Measurements from ENCODE around the gene RNF217.

The RNF217 gene

DNA sequence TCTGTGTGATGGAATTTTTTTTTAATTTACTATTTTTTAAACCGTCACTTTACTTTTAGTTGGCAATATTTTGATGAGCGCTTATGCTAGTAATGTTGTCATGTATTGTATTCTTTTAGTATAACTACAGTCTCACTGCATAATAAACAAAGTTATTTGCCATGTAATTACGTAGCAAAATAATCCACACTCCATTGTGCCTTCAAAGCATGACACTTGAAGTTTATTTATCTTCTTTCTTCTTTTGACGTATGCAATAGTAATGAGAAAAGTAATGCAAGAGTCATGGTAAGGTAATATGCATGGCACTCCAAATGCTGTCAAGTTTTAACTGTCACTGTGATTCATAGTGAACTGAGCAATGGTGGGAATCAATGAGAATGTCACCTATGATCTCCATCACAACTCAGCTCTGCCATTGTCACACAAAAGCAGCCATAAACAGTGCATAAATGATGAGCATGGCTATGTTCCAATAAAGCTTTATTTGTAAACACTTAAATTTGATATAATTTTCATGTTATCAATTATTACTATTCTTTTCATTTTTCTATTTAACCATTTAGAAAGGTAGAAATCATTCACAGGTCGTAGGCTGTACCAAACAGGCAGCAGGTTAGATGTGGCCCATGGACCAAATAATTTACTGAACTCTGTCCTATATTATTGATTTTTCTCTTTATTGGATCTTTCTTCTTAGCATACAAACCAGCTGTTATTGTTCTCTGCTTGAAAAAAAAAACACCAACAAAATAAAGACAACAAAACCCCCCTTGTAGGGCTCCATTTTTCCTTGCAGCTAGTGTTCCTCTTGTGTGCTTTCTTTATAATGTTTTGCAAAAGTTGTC lies 27.1 kb downstream of the RNF217 start:
- no peak for TF ChIP-seq CTCF (IDR thresholded peaks at IDR 0.05; ENCODE audit: insufficient read depth, low read length, missing control alignments)
- DNase-seq (ENCODE audit: low read depth, low spot score): no peak
- H3K4me3 ChIP-seq (ENCODE audit: low read depth, low read length): no peak overlapping the region
- CTCF ChIA-PET: interaction anchor here (1.4 kb wide), 1 partner anchor 26 kb away, joined by 3 read pairs; no protein-coding TSS in a partner anchor
- POLR2A ChIA-PET: no interaction called here

- POLR2A ChIA-PET: no interaction called here
- CTCF ChIA-PET: interaction anchor here (0.6 to 1.0 kb wide), 3 partner anchors 9 to 123 kb away, joined by 3 to 4 read pairs (median 3); no protein-coding TSS in a partner anchor
- no peak for TF ChIP-seq CTCF (IDR thresholded peaks at IDR 0.05; ENCODE audit: insufficient read depth, low read length, missing control alignments)
- DNase-seq (ENCODE audit: low read depth, low spot score): no peak
- no peak overlapping the region for H3K4me3 ChIP-seq (ENCODE audit: low read depth, low read length)
These were observed 28.8 kb downstream of the RNF217 start for GRCh38 chr6:124990988-124991387.

DNA sequence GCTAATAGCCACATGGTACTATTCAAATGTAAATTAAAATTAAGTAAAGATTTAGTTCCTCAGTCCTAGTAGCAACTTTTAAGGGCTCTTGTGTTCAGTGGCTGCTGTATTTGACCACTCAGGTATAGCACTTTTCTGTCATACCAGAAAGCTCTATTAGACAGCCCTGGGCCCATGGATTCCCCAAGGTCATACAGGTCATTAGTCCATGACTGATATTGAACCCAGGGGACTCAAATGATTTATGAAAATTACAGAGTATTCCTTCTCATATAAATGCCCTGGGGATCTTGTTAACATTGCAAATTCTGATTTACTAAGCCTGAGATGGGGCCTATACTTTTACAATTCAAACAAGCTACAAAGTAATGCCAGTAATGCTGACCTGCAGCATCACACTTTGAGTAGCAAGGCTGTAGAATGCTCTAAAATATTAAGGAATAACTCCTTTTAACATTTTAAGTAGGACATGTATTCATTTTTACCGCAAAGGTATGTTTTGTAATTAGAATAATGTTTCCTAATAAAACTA lies 29.6 kb downstream of the RNF217 start:
- no peak for DNase-seq (ENCODE audit: low read depth, low spot score)
- TF ChIP-seq CTCF (IDR thresholded peaks at IDR 0.05; ENCODE audit: insufficient read depth, low read length, missing control alignments): no peak
- ChIA-PET POLR2A (no interaction called here), CTCF (interaction anchor here (0.7 to 1.0 kb wide), 4 partner anchors 9 to 122 kb away, joined by 3 to 4 read pairs (median 3); no protein-coding TSS in a partner anchor)
- no peak overlapping the region for H3K4me3 ChIP-seq (ENCODE audit: low read depth, low read length)

- no peak for DNase-seq (ENCODE audit: low read depth, low spot score)
- TF ChIP-seq CTCF (IDR thresholded peaks at IDR 0.05; ENCODE audit: insufficient read depth, low read length, missing control alignments): no peak
- ChIA-PET POLR2A (no interaction called here), CTCF (no interaction called here)
- no peak overlapping the region for H3K4me3 ChIP-seq (ENCODE audit: low read depth, low read length)
These were observed 31.1 kb downstream of the RNF217 start for GRCh38 chr6:124993327-124993726.

DNA sequence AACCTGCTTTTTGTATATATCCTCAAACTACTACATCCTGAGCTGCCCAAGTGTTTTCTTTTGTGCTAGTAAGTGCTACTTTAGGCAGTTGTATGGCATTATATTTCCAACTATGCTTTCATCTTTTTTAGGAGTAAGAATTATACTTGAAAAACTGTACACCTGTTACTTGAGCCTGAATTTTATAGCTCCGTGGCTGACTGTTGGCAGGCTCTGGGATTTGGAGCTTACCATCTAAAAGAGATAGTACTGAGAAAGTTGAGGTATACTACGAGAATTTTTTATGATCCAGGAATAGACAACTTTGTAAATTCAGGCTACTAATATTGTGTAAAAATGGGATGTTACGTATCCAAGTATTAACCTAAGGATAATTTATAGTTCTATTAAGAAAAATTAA lies 32.4 kb downstream of the RNF217 start:
- DNase-seq (ENCODE audit: low read depth, low spot score): no peak
- TF ChIP-seq CTCF (IDR thresholded peaks at IDR 0.05; ENCODE audit: insufficient read depth, low read length, missing control alignments): no peak
- POLR2A ChIA-PET: interaction anchor here (1.1 to 1.3 kb wide), 2 partner anchors 9 to 31 kb away, joined by 3 to 4 read pairs; no protein-coding TSS in a partner anchor
- CTCF ChIA-PET: interaction anchor here (1.5 kb wide), 1 partner anchor 120 kb away, joined by 4 read pairs; no protein-coding TSS in a partner anchor
- no peak overlapping the region for H3K4me3 ChIP-seq (ENCODE audit: low read depth, low read length)

GRCh38 chr6:124995131-124995530 lies 32.9 kb downstream of the RNF217 start:
- DNase-seq (ENCODE audit: low read depth, low spot score): no peak
- POLR2A ChIA-PET: interaction anchor here (1.1 to 1.3 kb wide), 2 partner anchors 9 to 32 kb away, joined by 3 to 4 read pairs; no protein-coding TSS in a partner anchor
- TF ChIP-seq CTCF (IDR thresholded peaks at IDR 0.05; ENCODE audit: insufficient read depth, low read length, missing control alignments): no peak

More at GRCh38 chr6:124995131-124995530, 32.9 kb downstream of the RNF217 start:
- no peak overlapping the region for H3K4me3 ChIP-seq (ENCODE audit: low read depth, low read length)
- CTCF ChIA-PET: interaction anchor here (1.5 kb wide), 1 partner anchor 119 kb away, joined by 4 read pairs; no protein-coding TSS in a partner anchor
